H1 (cell line): Measurements from ENCODE around the gene TPP1. TPM values are rescaled to one million over a fixed set of nuclear protein-coding genes. Genes with fewer than 3 reads are reported as not detected.

Experiments
- polyA plus RNA-seq, 7 experiments: library from polyadenylated mRNA; depleted of rRNA in 3 of 7; stranded (reverse) in 5 of 7; unstranded in 2 of 7; fragments of >200 nt in 5 of 7; fragments of 200-250 nt in 2 of 7; gene quantifications; 1 replicate in 5 of 7; 2 replicates in 1 of 7; 4 replicates in 1 of 7; pipeline versions ENCODE4 v1.2.1 to v1.2.3, GENCODE V29; 2011 to 2013; ENCODE audit warnings: missing spikeins in 2 of 7, mixed read lengths in 2 of 7
- total RNA-seq: library from RNA; stranded (reverse); fragmentation: NEBNext Ultra II Directional; extraction: Animal tissue kit (Norgen Biotek cat#: 25700); gene quantifications from 2 replicates; pipeline ENCODE4 v1.2.1, GENCODE V29; 2021
- TF ChIP-seq, protein P1 (sequence below), 3 experiments: IDR thresholded peaks; 1 replicate in 2 of 3; 2 replicates in 1 of 3; pipeline versions ENCODE4 v1.5.1 to v1.6.1; 2011; ENCODE audit warnings: low read length in 3 of 3, mild to moderate bottlenecking in 3 of 3, inconsistent platforms in 2 of 3, low read depth in 1 of 3, moderate library complexity in 1 of 3; ENCODE audit not compliant: insufficient read depth in 1 of 3; ENCODE audit errors: control extremely low read depth in 1 of 3

TPP1 gene
- total and polyA plus RNA-seq, 2 of the 8 experiments (the other 6 are each of a cell fraction or from before 2014, with no cell fraction given): 36.1 to 77.5 TPM

DNA sequence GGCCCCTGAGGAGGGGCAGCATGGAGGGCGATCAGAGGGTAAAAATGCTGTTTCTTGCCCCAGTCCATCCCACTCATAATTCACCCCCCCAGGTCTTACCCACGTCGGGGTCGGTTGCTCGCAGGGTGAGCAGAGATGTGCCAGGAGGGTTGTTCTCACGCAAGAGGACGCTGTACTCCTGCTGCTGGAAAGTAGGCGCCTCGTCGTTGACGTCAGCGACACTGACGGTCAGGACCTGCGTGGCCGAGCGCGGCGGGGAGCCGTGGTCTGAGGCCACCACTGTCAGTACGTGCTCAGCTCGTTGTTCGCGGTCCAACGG, 10.3 kb upstream of the TPP1 start (continued):
- TF ChIP-seq, protein P1, sequence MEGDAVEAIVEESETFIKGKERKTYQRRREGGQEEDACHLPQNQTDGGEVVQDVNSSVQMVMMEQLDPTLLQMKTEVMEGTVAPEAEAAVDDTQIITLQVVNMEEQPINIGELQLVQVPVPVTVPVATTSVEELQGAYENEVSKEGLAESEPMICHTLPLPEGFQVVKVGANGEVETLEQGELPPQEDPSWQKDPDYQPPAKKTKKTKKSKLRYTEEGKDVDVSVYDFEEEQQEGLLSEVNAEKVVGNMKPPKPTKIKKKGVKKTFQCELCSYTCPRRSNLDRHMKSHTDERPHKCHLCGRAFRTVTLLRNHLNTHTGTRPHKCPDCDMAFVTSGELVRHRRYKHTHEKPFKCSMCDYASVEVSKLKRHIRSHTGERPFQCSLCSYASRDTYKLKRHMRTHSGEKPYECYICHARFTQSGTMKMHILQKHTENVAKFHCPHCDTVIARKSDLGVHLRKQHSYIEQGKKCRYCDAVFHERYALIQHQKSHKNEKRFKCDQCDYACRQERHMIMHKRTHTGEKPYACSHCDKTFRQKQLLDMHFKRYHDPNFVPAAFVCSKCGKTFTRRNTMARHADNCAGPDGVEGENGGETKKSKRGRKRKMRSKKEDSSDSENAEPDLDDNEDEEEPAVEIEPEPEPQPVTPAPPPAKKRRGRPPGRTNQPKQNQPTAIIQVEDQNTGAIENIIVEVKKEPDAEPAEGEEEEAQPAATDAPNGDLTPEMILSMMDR (IDR thresholded peaks at IDR 0.05; ENCODE audit: control extremely low read depth in 1 of 3, insufficient read depth in 1 of 3, low read depth in 1 of 3, low read length in 3 of 3): peak in 2 of 3 experiments; percentile 2 to 14; a peak in 1 of 4 replicates
